Measurements from ENCODE around the gene COL19A1.

GRCh38 chr6:70210462-70210861 lies 344.1 kb downstream of the COL19A1 start:
- no peak for TF ChIP-seq POLR2AphosphoS5 (IDR thresholded peaks at IDR 0.05)
- TF ChIP-seq, protein P1, sequence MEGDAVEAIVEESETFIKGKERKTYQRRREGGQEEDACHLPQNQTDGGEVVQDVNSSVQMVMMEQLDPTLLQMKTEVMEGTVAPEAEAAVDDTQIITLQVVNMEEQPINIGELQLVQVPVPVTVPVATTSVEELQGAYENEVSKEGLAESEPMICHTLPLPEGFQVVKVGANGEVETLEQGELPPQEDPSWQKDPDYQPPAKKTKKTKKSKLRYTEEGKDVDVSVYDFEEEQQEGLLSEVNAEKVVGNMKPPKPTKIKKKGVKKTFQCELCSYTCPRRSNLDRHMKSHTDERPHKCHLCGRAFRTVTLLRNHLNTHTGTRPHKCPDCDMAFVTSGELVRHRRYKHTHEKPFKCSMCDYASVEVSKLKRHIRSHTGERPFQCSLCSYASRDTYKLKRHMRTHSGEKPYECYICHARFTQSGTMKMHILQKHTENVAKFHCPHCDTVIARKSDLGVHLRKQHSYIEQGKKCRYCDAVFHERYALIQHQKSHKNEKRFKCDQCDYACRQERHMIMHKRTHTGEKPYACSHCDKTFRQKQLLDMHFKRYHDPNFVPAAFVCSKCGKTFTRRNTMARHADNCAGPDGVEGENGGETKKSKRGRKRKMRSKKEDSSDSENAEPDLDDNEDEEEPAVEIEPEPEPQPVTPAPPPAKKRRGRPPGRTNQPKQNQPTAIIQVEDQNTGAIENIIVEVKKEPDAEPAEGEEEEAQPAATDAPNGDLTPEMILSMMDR (IDR thresholded peaks at IDR 0.05): no peak

Measured in prostate gland (tissue), 2 donors.